GM06990 (cell line): ENCODE data around the gene AGK.
A peak's percentile ranks its signal among the peaks of the same experiment; 100 is the strongest.

ENCODE experiments used
- DNase-seq: peaks from one replicate; pipeline ENCODE4 v3.0.0-alpha.2; 2011; ENCODE audit not compliant: insufficient read length; ENCODE audit errors: extremely low read depth
- H3K27me3 ChIP-seq: replicated peaks from 2 replicates; pipeline ENCODE4 v1.6.0; 2011; ENCODE audit warnings: low read length; ENCODE audit not compliant: control insufficient read depth, insufficient read depth
- H3K36me3 ChIP-seq: 2 replicates; pipeline ENCODE4 v1.5.1; 2011; ENCODE audit warnings: low read length; ENCODE audit not compliant: control insufficient read depth, insufficient read depth
- H3K4me3 ChIP-seq: replicated peaks from 2 replicates; pipeline ENCODE4 v1.5.1; 2011; ENCODE audit warnings: low read depth, mild to moderate bottlenecking, control low read depth, low read length
- CTCF ChIP-seq: IDR thresholded peaks from 2 replicates; pipeline ENCODE4 v1.5.1; 2011; ENCODE audit warnings: low read length, control low read depth, mild to moderate bottlenecking, inconsistent platforms; ENCODE audit not compliant: insufficient read depth, poor library complexity, severe bottlenecking

The AGK gene

GRCh38 chr7:141652691-141653090 lies 101.5 kb downstream of the AGK start:
- H3K36me3 ChIP-seq: peaks cover 3% of the 10 kb centered on the region
- no peaks in the 10 kb centered on the region for H3K27me3 ChIP-seq
- no peak for DNase-seq
- no peak for TF ChIP-seq CTCF
- H3K4me3 ChIP-seq: no peak overlapping the region

GRCh38 chr7:141654551-141654950 lies 103.3 kb downstream of the AGK start:
- H3K36me3 ChIP-seq: peaks cover 3% of the 10 kb centered on the region
- no peaks in the 10 kb centered on the region for H3K27me3 ChIP-seq
- peak; percentile 81 for TF ChIP-seq CTCF
- H3K4me3 ChIP-seq: no peak overlapping the region
- peak; percentile 26 for DNase-seq

DNA sequence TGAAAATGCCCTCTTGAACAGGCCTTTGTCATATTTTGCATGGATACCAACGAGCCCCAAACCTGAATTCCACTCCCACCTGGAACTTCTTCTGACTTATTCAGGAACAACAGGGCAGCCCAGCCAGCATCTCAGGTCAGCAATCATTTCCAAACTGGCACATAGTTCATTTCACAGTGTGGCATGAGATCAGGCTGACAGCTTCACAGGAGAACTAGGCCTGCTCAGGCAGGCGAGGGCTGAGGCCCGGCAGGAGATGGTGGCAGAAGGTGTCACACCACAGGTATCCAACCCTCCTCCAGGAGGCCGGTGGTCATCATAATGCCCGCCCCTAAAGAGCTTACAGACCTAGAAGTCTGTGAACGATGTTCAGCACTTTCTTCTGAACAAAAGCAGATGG lies 108.3 kb downstream of the AGK start:
- no peak for TF ChIP-seq CTCF
- no peak overlapping the region for H3K4me3 ChIP-seq
- H3K36me3 ChIP-seq: peaks cover 10% of the 10 kb centered on the region
- no peak for DNase-seq
- H3K27me3 ChIP-seq: no peaks in the 10 kb centered on the region

- DNase-seq: no peak
- no peaks in the 10 kb centered on the region for H3K27me3 ChIP-seq
- H3K36me3 ChIP-seq: peaks cover 13% of the 10 kb centered on the region
- H3K4me3 ChIP-seq: no peak overlapping the region
- no peak for TF ChIP-seq CTCF
Observed at GRCh38 chr7:141660259-141660658, 109.0 kb downstream of the AGK start.

DNA sequence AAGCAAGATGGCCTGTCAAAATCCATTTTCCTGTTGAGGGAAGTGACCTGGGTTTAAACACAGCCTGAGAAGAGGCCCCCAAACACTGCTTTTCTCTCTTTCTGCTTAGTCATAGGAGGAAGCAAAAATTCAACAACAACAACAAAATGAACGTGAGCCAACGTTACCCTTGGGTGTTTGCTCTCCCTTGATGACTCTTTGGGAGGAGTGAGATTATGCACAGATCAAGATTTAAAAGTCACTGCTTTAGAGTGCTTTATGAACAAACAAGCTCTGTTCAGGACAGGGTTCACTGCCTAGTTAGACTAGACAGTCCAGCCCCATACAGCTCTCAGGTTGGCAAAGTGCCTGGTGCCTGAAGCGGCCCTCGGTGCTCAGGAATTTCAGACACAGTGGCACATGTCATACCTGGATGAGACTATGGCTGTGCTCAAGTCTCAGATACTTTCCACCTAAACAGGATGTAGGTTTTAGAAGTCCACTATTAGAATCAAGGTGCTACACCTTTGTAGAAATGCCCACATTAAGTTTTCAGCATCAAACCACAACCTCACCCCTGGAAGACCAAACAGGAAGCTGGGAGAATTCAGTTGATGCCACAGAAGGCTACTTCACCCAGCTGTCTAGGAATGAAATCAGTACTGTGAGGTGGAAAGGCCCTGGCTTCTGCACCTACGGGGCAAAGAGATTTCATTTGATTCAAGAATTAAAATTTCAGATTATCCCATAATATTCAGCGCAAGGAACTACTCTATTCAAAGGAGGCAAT lies 112.1 kb downstream of the AGK start:
- peaks cover 13% of the 10 kb centered on the region for H3K36me3 ChIP-seq
- DNase-seq: no peak
- H3K4me3 ChIP-seq: no peak overlapping the region
- no peak for TF ChIP-seq CTCF
- no peaks in the 10 kb centered on the region for H3K27me3 ChIP-seq
